Suppressor macrophage treated with lipopolysaccharide for 1 hour (primary cell): ENCODE results near the gene TMEM181.
"Not testable (repeated sequence)": the region's sequence is repeated elsewhere in the genome, so short reads cannot be mapped to it uniquely, and the experiment has no call there.

ENCODE experiments used
- DNase-seq, 3 donors: peaks; one replicate each; pipeline ENCODE4 v3.0.0-alpha.2; 2020 to 2022

Gene TMEM181

GRCh38 chr6:158603261-158604047, 43.6 kb downstream of the TMEM181 start:
- no peak for DNase-seq

- DNase-seq = no peak
Measured at GRCh38 chr6:158604048-158604406, 44.1 kb downstream of the TMEM181 start.

- DNase-seq = peak; percentile 72 to 79 (median 74)
Measured at GRCh38 chr6:158605266-158605878, 45.5 kb downstream of the TMEM181 start.

GRCh38 chr6:158606011-158606410, 46.1 kb downstream of the TMEM181 start:
- DNase-seq = not testable (repeated sequence)

- no peak for DNase-seq
Measured at GRCh38 chr6:158606935-158607334, 47.0 kb downstream of the TMEM181 start.

GRCh38 chr6:158607411-158608170, 47.7 kb downstream of the TMEM181 start:
- no peak for DNase-seq

- DNase-seq = no peak
Measured at GRCh38 chr6:158608221-158608620, 48.3 kb downstream of the TMEM181 start.

- DNase-seq = no peak
Measured at GRCh38 chr6:158609455-158610155, 49.7 kb downstream of the TMEM181 start.

- no peak for DNase-seq
Measured at GRCh38 chr6:158610319-158610968, 50.6 kb downstream of the TMEM181 start.

- DNase-seq = no peak
Measured at GRCh38 chr6:158611039-158611438, 51.1 kb downstream of the TMEM181 start.

GRCh38 chr6:158611541-158612370, 51.9 kb downstream of the TMEM181 start:
- no peak for DNase-seq

- not testable (repeated sequence) for DNase-seq
Measured at GRCh38 chr6:158614606-158615005, 54.7 kb downstream of the TMEM181 start.

- DNase-seq = not testable (repeated sequence)
Measured at GRCh38 chr6:158618289-158618688, 58.4 kb downstream of the TMEM181 start.

GRCh38 chr6:158619922-158620801, 60.3 kb downstream of the TMEM181 start:
- DNase-seq = no peak

GRCh38 chr6:158620963-158621693, 61.2 kb downstream of the TMEM181 start:
- no peak for DNase-seq

GRCh38 chr6:158621694-158622544, 62.0 kb downstream of the TMEM181 start:
- no peak for DNase-seq

GRCh38 chr6:158622545-158623190, 62.8 kb downstream of the TMEM181 start:
- no peak for DNase-seq
